Naive thymus-derived CD8-positive, alpha-beta T cell (primary cell): ENCODE measurements around the gene ATP10B. TPM values are rescaled to one million over a fixed set of nuclear protein-coding genes. Genes with fewer than 3 reads are reported as not detected.

Experiments used
- ATAC-seq, 2 donors: fragments of 150-1000 bp; cut with Tn5 transposase in 1 of 2; sonication (Bioruptor Pico), chemical (Tn5 transposase) in 1 of 2; 1 replicate in 1 of 2; 2 replicates in 1 of 2; pipeline ENCODE4 v1.10.0; 2021; ENCODE audit warnings: mild to moderate bottlenecking in 2 of 2, moderate library complexity in 2 of 2
- POLR2A ChIA-PET: fragments of 350-600 bp; sonication (Branson Sonifier 250); formaldehyde crosslinking; loops from one replicate; lab custom pipeline; 2021; ENCODE audit warnings: antibody characterized with exemption; lab: Charles Lee
- DNase-seq, 10 donors: peaks; one replicate each; pipeline versions ENCODE4 v3.0.0 to v3.0.0-alpha.2; 2020 to 2022
- H3K27ac Mint-ChIP-seq, 10 donors: one replicate each; pipeline ENCODE4 v1.8.0; 2020 to 2022; ENCODE audit warnings: mild to moderate bottlenecking in 10 of 10, mixed read lengths in 10 of 10, moderate library complexity in 4 of 10, inconsistent platforms in 1 of 10
- H3K27me3 Mint-ChIP-seq, 5 donors: one replicate each; pipeline ENCODE4 v1.8.0; 2021 to 2022; ENCODE audit warnings: mixed read lengths in 5 of 5
- H3K36me3 Mint-ChIP-seq, 3 donors: one replicate each; pipeline ENCODE4 v1.8.0; 2020 to 2022; ENCODE audit warnings: mixed read lengths in 3 of 3, mild to moderate bottlenecking in 2 of 3, inconsistent platforms in 1 of 3
- H3K4me1 Mint-ChIP-seq, 4 donors: one replicate each; pipeline ENCODE4 v1.8.0; 2021 to 2022; ENCODE audit warnings: mixed read lengths in 4 of 4
- H3K4me3 Mint-ChIP-seq, 10 donors: one replicate each; pipeline ENCODE4 v1.8.0; 2020 to 2022; ENCODE audit warnings: mild to moderate bottlenecking in 10 of 10, mixed read lengths in 10 of 10, moderate library complexity in 6 of 10, inconsistent platforms in 1 of 10
- H3K9me3 Mint-ChIP-seq, 9 donors: one replicate each; pipeline ENCODE4 v1.8.0; 2020 to 2022; ENCODE audit warnings: mixed read lengths in 9 of 9, mild to moderate bottlenecking in 3 of 9, inconsistent platforms in 1 of 9, moderate library complexity in 1 of 9
- polyA plus RNA-seq, 3 donors: library from polyadenylated mRNA; unstranded; fragments of 300-500 nt; fragmentation: Illumina TruSeq; gene quantifications; one replicate each; pipeline ENCODE4 v1.2.3, GENCODE V29; 2021
- total RNA-seq, 8 experiments: library from RNA in 2 of 8; stranded (reverse) in 2 of 8; gene quantifications; one replicate each; pipeline ENCODE4 v1.2.3 and lab custom pipeline; 2021 to 2026

Gene ATP10B
- total and polyA plus RNA-seq, 5 experiments from 2014 or later: not detected

GRCh38 chr5:160514866-160515265, 337.1 kb downstream of the ATP10B start:
- H3K4me3 Mint-ChIP-seq: no peak overlapping the region
- peaks cover 0 to 16% (median 3%) of the 10 kb centered on the region in 5 donors for H3K27me3 Mint-ChIP-seq
- POLR2A ChIA-PET: no interaction called here
- ATAC-seq: no peak
- H3K9me3 Mint-ChIP-seq: no peaks in the 10 kb centered on the region
- no peak for DNase-seq
- H3K4me1 Mint-ChIP-seq: no peaks in the 10 kb centered on the region
- no peak overlapping the region for H3K27ac Mint-ChIP-seq
- no peaks in the 10 kb centered on the region for H3K36me3 Mint-ChIP-seq

- Mint-ChIP-seq H3K27ac (no peak overlapping the region), H3K27me3 (peaks cover 0 to 16% (median 3%) of the 10 kb centered on the region in 5 donors), H3K9me3 (no peaks in the 10 kb centered on the region), H3K36me3 (no peaks in the 10 kb centered on the region), H3K4me3 (no peak overlapping the region), H3K4me1 (no peaks in the 10 kb centered on the region)
- DNase-seq: no peak
- no peak for ATAC-seq
- POLR2A ChIA-PET: no interaction called here
Measured at GRCh38 chr5:160514191-160514590, 337.8 kb downstream of the ATP10B start.

- Mint-ChIP-seq H3K27ac (no peak overlapping the region), H3K4me3 (no peak overlapping the region), H3K9me3 (no peaks in the 10 kb centered on the region), H3K36me3 (no peaks in the 10 kb centered on the region), H3K27me3 (peaks cover 0 to 16% (median 3%) of the 10 kb centered on the region in 5 donors), H3K4me1 (peaks cover 4 to 7% (median 6%) of the 10 kb centered on the region in 4 donors)
- POLR2A ChIA-PET: no interaction called here
- ATAC-seq: no peak
- no peak for DNase-seq
Measured at GRCh38 chr5:160513485-160513884, 338.5 kb downstream of the ATP10B start.
